WTC11 (cell line): ENCODE data around the gene SEC11A. TPM values are rescaled to one million over a fixed set of nuclear protein-coding genes. Genes with fewer than 3 reads are reported as not detected.

Experiments
- ATAC-seq: fragments of 200-7000 bp; cut with Tn5 transposase; 2 replicates; pipeline ENCODE4 v1.10.0; 2021; ENCODE audit warnings: mild to moderate bottlenecking, moderate library complexity
- CTCF ChIA-PET: fragments of 300-600 bp; sonication (Branson Sonifier 250); formaldehyde crosslinking; loops from one replicate; lab custom pipeline; 2021; ENCODE audit warnings: antibody characterized with exemption; lab: Charles Lee
- POLR2A ChIA-PET: fragments of 350-600 bp; sonication (Branson Sonifier 250); formaldehyde crosslinking; loops from one replicate; lab custom pipeline; 2021; ENCODE audit warnings: antibody characterized with exemption; lab: Charles Lee
- DNase-seq: peaks from one replicate; pipeline ENCODE4 v3.0.0; 2021; ENCODE audit warnings: low spot score
- H3K27ac Mint-ChIP-seq: 2 replicates; pipeline ENCODE4 v1.8.0; 2021; ENCODE audit warnings: mixed read lengths
- H3K27me3 Mint-ChIP-seq: 2 replicates; pipeline ENCODE4 v1.8.0; 2021; ENCODE audit warnings: low read depth, mild to moderate bottlenecking, moderate library complexity, mixed read lengths
- H3K36me3 Mint-ChIP-seq: 2 replicates; pipeline ENCODE4 v1.8.0; 2021; ENCODE audit warnings: mixed read lengths
- H3K4me1 Mint-ChIP-seq: 2 replicates; pipeline ENCODE4 v1.8.0; 2022; ENCODE audit warnings: mixed read lengths
- H3K4me3 Mint-ChIP-seq: 2 replicates; pipeline ENCODE4 v1.8.0; 2021; ENCODE audit warnings: mild to moderate bottlenecking, moderate library complexity, mixed read lengths
- H3K9me3 Mint-ChIP-seq: 2 replicates; pipeline ENCODE4 v1.8.0; 2021; ENCODE audit warnings: mixed read lengths
- ARID4B ChIP-seq: sonication (generic); formaldehyde crosslinking; IDR thresholded peaks from 2 replicates; pipeline ENCODE4 v1.8.0; 2023; ENCODE audit warnings: missing genetic modification reagents, mild to moderate bottlenecking, borderline replicate concordance
- ATF1 ChIP-seq: sonication (generic); formaldehyde crosslinking; IDR thresholded peaks from 2 replicates; pipeline ENCODE4 v1.8.1; 2023; ENCODE audit warnings: mild to moderate bottlenecking, moderate library complexity, missing genetic modification reagents
- ETV6 ChIP-seq: sonication (generic); formaldehyde crosslinking; IDR thresholded peaks from 2 replicates; pipeline ENCODE4 v1.8.1; 2022; ENCODE audit warnings: mild to moderate bottlenecking, missing genetic modification reagents
- FOXP1 ChIP-seq: sonication (generic); formaldehyde crosslinking; IDR thresholded peaks from 2 replicates; pipeline ENCODE4 v1.8.0; 2022; ENCODE audit warnings: missing genetic modification reagents, mild to moderate bottlenecking, moderate library complexity, borderline replicate concordance
- GRHL2 ChIP-seq: fragments of 250-450 bp; sonication (Bioruptor Pico); IDR thresholded peaks from 2 replicates; pipeline ENCODE4 v1.8.0; 2022; ENCODE audit warnings: mild to moderate bottlenecking, moderate library complexity; ENCODE audit not compliant: insufficient replicate concordance, severe bottlenecking
- JAZF1 ChIP-seq: fragments of 250-450 bp; sonication (Bioruptor Pico); IDR thresholded peaks from 2 replicates; pipeline ENCODE4 v1.9.0; 2021; ENCODE audit warnings: moderate library complexity, mild to moderate bottlenecking, inconsistent platforms
- NR2C2 ChIP-seq: sonication (generic); formaldehyde crosslinking; IDR thresholded peaks from 2 replicates; pipeline ENCODE4 v1.8.0; 2022; ENCODE audit warnings: mild to moderate bottlenecking, missing genetic modification reagents
- NR3C1 ChIP-seq: sonication (generic); formaldehyde crosslinking; conservative IDR thresholded peaks from 2 replicates; pipeline ENCODE4 v1.8.1; 2023; ENCODE audit warnings: low read depth, mild to moderate bottlenecking, missing genetic modification reagents
- PRRX2 ChIP-seq: fragments of 250-450 bp; sonication (Bioruptor Pico); IDR thresholded peaks from 2 replicates; pipeline ENCODE4 v1.8.0; 2021; ENCODE audit warnings: mild to moderate bottlenecking
- ZNF219 ChIP-seq: sonication (generic); formaldehyde crosslinking; IDR thresholded peaks from 2 replicates; pipeline ENCODE4 v1.8.0; 2023; ENCODE audit warnings: missing genetic modification reagents, mild to moderate bottlenecking, borderline replicate concordance
- ZNF317 ChIP-seq: sonication (generic); formaldehyde crosslinking; IDR thresholded peaks from 2 replicates; pipeline ENCODE4 v1.8.1; 2023; ENCODE audit warnings: low read depth, mild to moderate bottlenecking, moderate library complexity, missing genetic modification reagents, borderline replicate concordance
- total RNA-seq: library from RNA; stranded (reverse); gene quantifications from 3 replicates; pipeline ENCODE4 v1.2.3, GENCODE V29; 2021
- TF ChIP-seq, protein P1 (sequence below): sonication (generic); formaldehyde crosslinking; IDR thresholded peaks from 2 replicates; pipeline ENCODE4 v1.8.0; 2022; ENCODE audit warnings: mild to moderate bottlenecking, missing genetic modification reagents
- TF ChIP-seq, protein P2 (sequence below): sonication (generic); formaldehyde crosslinking; IDR thresholded peaks from 2 replicates; pipeline ENCODE4 v1.8.1; 2022; ENCODE audit warnings: mild to moderate bottlenecking, moderate library complexity, missing genetic modification reagents

SEC11A gene
- total RNA-seq, 1 experiment from 2014 or later: 214 TPM

GRCh38 chr15:84750583-84751092, 34.7 kb upstream of the SEC11A start (continued):
- TF ChIP-seq ATF1 (CRISPR knock-in tag) (no peak), NR3C1 (CRISPR knock-in tag) (no peak), FOXP1 (no peak), PRRX2 (CRISPR knock-in tag) (no peak)

- H3K27ac Mint-ChIP-seq: peak overlapping the region; percentile 96
- H3K9me3 Mint-ChIP-seq: no peaks in the 10 kb centered on the region
- peak; percentile 1 for ATAC-seq
- H3K4me1 Mint-ChIP-seq: peaks cover 39% of the 10 kb centered on the region
- DNase-seq: peak; percentile 20
- 0 out of 2 replicates have a peak, but pooled peaks have one; percentile 33 for TF ChIP-seq ETV6 (CRISPR knock-in tag)
- no peak for TF ChIP-seq GRHL2
- TF ChIP-seq NR2C2: no peak
- no peak for TF ChIP-seq ZNF219 (CRISPR knock-in tag)
- TF ChIP-seq ZNF317 (CRISPR knock-in tag): no peak
- TF ChIP-seq ARID4B (CRISPR knock-in tag): 0 out of 2 replicates have a peak, but pooled peaks have one; percentile 12
- TF ChIP-seq, protein P1, sequence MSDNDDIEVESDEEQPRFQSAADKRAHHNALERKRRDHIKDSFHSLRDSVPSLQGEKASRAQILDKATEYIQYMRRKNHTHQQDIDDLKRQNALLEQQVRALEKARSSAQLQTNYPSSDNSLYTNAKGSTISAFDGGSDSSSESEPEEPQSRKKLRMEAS (CRISPR knock-in tag): 0 out of 2 replicates have a peak, but pooled peaks have one; percentile 35
- ChIA-PET CTCF (interaction anchor here (0.6 to 1.2 kb wide), 5 partner anchors 9 to 179 kb away, joined by 3 to 5 read pairs (median 4); no protein-coding TSS in a partner anchor), POLR2A (interaction anchor here (0.6 to 1.0 kb wide), 2 partner anchors 14 to 33 kb away, joined by 4 to 7 read pairs; partner anchors contain the start of gene SEC11A)
- peak overlapping the region; percentile 92 for H3K4me3 Mint-ChIP-seq
- H3K27me3 Mint-ChIP-seq: no peaks in the 10 kb centered on the region
- H3K36me3 Mint-ChIP-seq: no peaks in the 10 kb centered on the region; the same call in 1 of the 2 replicates
Observed at GRCh38 chr15:84749111-84749991, 33.4 kb upstream of the SEC11A start.

GRCh38 chr15:84748274-84749110, 32.6 kb upstream of the SEC11A start, which contains the start of gene ZNF592:
Gene ZNF592 (plus strand): TSS chr15:84748592. CDS start chr15:84782676, 34,084 bp downstream.
- Mint-ChIP-seq H3K36me3 (no peaks in the 10 kb centered on the region; the same call in 1 of the 2 replicates), H3K9me3 (no peaks in the 10 kb centered on the region), H3K4me3 (peak within 1 kb of the TSS; percentile 92), H3K27me3 (no peaks in the 10 kb centered on the region), H3K27ac (peak within 1 kb of the TSS; percentile 99), H3K4me1 (peaks cover 39% of the 10 kb centered on the region)
- DNase-seq: peak; percentile 65
- TF ChIP-seq, protein P2, sequence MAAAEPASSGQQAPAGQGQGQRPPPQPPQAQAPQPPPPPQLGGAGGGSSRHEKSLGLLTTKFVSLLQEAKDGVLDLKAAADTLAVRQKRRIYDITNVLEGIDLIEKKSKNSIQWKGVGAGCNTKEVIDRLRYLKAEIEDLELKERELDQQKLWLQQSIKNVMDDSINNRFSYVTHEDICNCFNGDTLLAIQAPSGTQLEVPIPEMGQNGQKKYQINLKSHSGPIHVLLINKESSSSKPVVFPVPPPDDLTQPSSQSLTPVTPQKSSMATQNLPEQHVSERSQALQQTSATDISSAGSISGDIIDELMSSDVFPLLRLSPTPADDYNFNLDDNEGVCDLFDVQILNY (CRISPR knock-in tag): 0 out of 2 replicates have a peak, but pooled peaks have one; percentile 3
- TF ChIP-seq ARID4B (CRISPR knock-in tag) (peak; percentile 61; the same call in 1 of the 2 replicates), JAZF1 (CRISPR knock-in tag) (no peak)
- ChIA-PET CTCF (interaction anchor here (0.6 to 1.6 kb wide), 6 partner anchors 10 to 161 kb away, joined by 3 to 9 read pairs (median 4); partner anchors contain the start of gene SEC11A), POLR2A (interaction anchor here (0.6 to 2.1 kb wide), 6 partner anchors 11 to 32 kb away, joined by 3 to 18 read pairs (median 4); partner anchors contain the start of gene SEC11A)
- peak; percentile 64 for ATAC-seq
